Loucy (cell line): ENCODE measurements around the gene TRUB1.
"Not testable (repeated sequence)": the region's sequence is repeated elsewhere in the genome, so short reads cannot be mapped to it uniquely, and the experiment has no call there.

Experiments used
- H2AFZ ChIP-seq: fragments of 200-600 bp; sonication (generic); 2 replicates; pipeline ENCODE4 v1.6.0; 2016; ENCODE audit warnings: antibody characterized with exemption, mild to moderate bottlenecking, low read length, moderate library complexity
- H3F3A ChIP-seq: fragments of 200-600 bp; 2 replicates; pipeline ENCODE4 v1.6.0; 2016; ENCODE audit warnings: antibody characterized with exemption, low read depth, mild to moderate bottlenecking
- H3K27me3 ChIP-seq: fragments of 200-600 bp; sonication (generic); 2 replicates; pipeline ENCODE4 v1.6.1; 2014; ENCODE audit warnings: low read length, mild to moderate bottlenecking; ENCODE audit not compliant: insufficient read depth, poor library complexity, severe bottlenecking
- H3K36me3 ChIP-seq: fragments of 200-600 bp; sonication (generic); 2 replicates; pipeline ENCODE4 v1.6.1; 2016; ENCODE audit warnings: low read length; ENCODE audit not compliant: insufficient read depth
- H3K4me1 ChIP-seq: fragments of 200-600 bp; sonication (generic); 2 replicates; pipeline ENCODE4 v1.5.1; 2014; ENCODE audit warnings: low read length, mild to moderate bottlenecking; ENCODE audit not compliant: insufficient read depth, poor library complexity, severe bottlenecking
- H3K4me2 ChIP-seq: fragments of 200-600 bp; sonication (generic); 2 replicates; pipeline ENCODE4 v1.6.0; 2014; ENCODE audit warnings: antibody characterized with exemption, low read length, low read depth, mild to moderate bottlenecking; ENCODE audit not compliant: poor library complexity, severe bottlenecking
- H3K4me3 ChIP-seq: fragments of 200-600 bp; sonication (generic); 2 replicates; pipeline ENCODE4 v1.5.1; 2014; ENCODE audit warnings: low read length, mild to moderate bottlenecking, mixed read lengths; ENCODE audit not compliant: poor library complexity, severe bottlenecking
- H3K79me2 ChIP-seq: fragments of 200-600 bp; sonication (generic); 2 replicates; pipeline ENCODE4 v1.6.1; 2014; ENCODE audit warnings: low read length; ENCODE audit not compliant: insufficient read depth
- H3K9ac ChIP-seq: fragments of 200-600 bp; sonication (generic); 2 replicates; pipeline ENCODE4 v1.6.0; 2014; ENCODE audit warnings: mild to moderate bottlenecking, low read depth, low read length, moderate library complexity; ENCODE audit not compliant: poor library complexity, severe bottlenecking
- H3K9me2 ChIP-seq: fragments of 200-600 bp; sonication (generic); replicated peaks from 2 replicates; pipeline ENCODE4 v1.6.1; 2016; ENCODE audit warnings: low read depth, low read length, mixed read lengths
- H3K9me3 ChIP-seq: fragments of 200-600 bp; sonication (generic); 2 replicates; pipeline ENCODE4 v1.6.1; 2014; ENCODE audit warnings: mild to moderate bottlenecking, antibody characterized with exemption, low read length, low read depth; ENCODE audit not compliant: insufficient read depth
- H4K20me1 ChIP-seq: fragments of 200-600 bp; sonication (generic); 2 replicates; pipeline ENCODE4 v1.6.0; 2014; ENCODE audit warnings: antibody characterized with exemption, low read length, mild to moderate bottlenecking; ENCODE audit not compliant: insufficient read depth, poor library complexity, severe bottlenecking
- CTCF ChIP-seq: fragments of 200-600 bp; sonication (generic); conservative IDR thresholded peaks from 2 replicates; pipeline ENCODE4 v1.5.1; 2014; ENCODE audit warnings: mild to moderate bottlenecking, antibody characterized with exemption, low read length
- EZH2phosphoT487 ChIP-seq: fragments of 200-600 bp; IDR thresholded peaks from 2 replicates; pipeline ENCODE4 v1.6.1; 2018; ENCODE audit warnings: antibody characterized with exemption, mild to moderate bottlenecking, moderate library complexity, borderline replicate concordance

Gene TRUB1

GRCh38 chr10:114937962-114938855, at the start of gene TRUB1:
TRUB1 (plus strand) TSS chr10:114938195; CDS start chr10:114938254, 59 bp downstream.
- peaks cover 5% of the 10 kb centered on the region for H4K20me1 ChIP-seq
- H3K27me3 ChIP-seq: no peaks in the 10 kb centered on the region
- peak within 1 kb of the TSS; percentile 83 for H3K4me2 ChIP-seq
- no peaks in the 10 kb centered on the region for H3F3A ChIP-seq
- peaks cover 23% of the 10 kb centered on the region for H3K4me1 ChIP-seq
- H3K79me2 ChIP-seq: peaks cover 42% of the 10 kb centered on the region
- peak within 1 kb of the TSS; percentile 93 for H3K4me3 ChIP-seq
- no peaks in the 10 kb centered on the region for H3K9me3 ChIP-seq
- H3K9ac ChIP-seq: peak within 1 kb of the TSS; percentile 93
- no peaks in the 10 kb centered on the region for H3K9me2 ChIP-seq
- H3K36me3 ChIP-seq: peaks cover 9% of the 10 kb centered on the region; the same call in 1 of the 2 replicates
- H2AFZ ChIP-seq: peak within 1 kb of the TSS; percentile 89
- TF ChIP-seq EZH2phosphoT487 (no peak), CTCF (no peak)

- H3F3A ChIP-seq: no peaks in the 10 kb centered on the region
- no peaks in the 10 kb centered on the region for H3K36me3 ChIP-seq
- H3K27me3 ChIP-seq: no peaks in the 10 kb centered on the region
- no peaks in the 10 kb centered on the region for H3K9me3 ChIP-seq
- no peaks in the 10 kb centered on the region for H3K4me1 ChIP-seq
- no peak overlapping the region for H3K9ac ChIP-seq
- H4K20me1 ChIP-seq: no peaks in the 10 kb centered on the region
- H3K4me2 ChIP-seq: no peak overlapping the region
- H2AFZ ChIP-seq: no peak overlapping the region
- H3K4me3 ChIP-seq: no peak overlapping the region
- TF ChIP-seq EZH2phosphoT487 (no peak), CTCF (no peak)
- H3K9me2 ChIP-seq: no peaks in the 10 kb centered on the region
- H3K79me2 ChIP-seq: no peaks in the 10 kb centered on the region
Measured at GRCh38 chr10:114893251-114893650, 44.7 kb upstream of the TRUB1 start.

GRCh38 chr10:114894911-114895310, 43.1 kb upstream of the TRUB1 start:
- Histone ChIP-seq H2AFZ (no peak overlapping the region), H3K9me2 (no peaks in the 10 kb centered on the region), H3F3A (no peaks in the 10 kb centered on the region)

GRCh38 chr10:114897011-114897410, 41.0 kb upstream of the TRUB1 start:
- H3K4me2 ChIP-seq, H2AFZ ChIP-seq, H3F3A ChIP-seq, H3K9me2 ChIP-seq, H4K20me1 ChIP-seq, H3K36me3 ChIP-seq, H3K9me3 ChIP-seq, H3K4me3 ChIP-seq, H3K4me1 ChIP-seq, H3K79me2 ChIP-seq, H3K27me3 ChIP-seq, H3K9ac ChIP-seq: not testable (repeated sequence)

More at GRCh38 chr10:114894911-114895310, 43.1 kb upstream of the TRUB1 start:
- TF ChIP-seq EZH2phosphoT487 (no peak), CTCF (no peak)
- Histone ChIP-seq H3K4me1 (peaks cover 2% of the 10 kb centered on the region), H3K27me3 (no peaks in the 10 kb centered on the region), H3K36me3 (no peaks in the 10 kb centered on the region), H3K4me2 (no peak overlapping the region), H3K9me3 (no peaks in the 10 kb centered on the region), H3K9ac (no peak overlapping the region), H3K79me2 (no peaks in the 10 kb centered on the region), H3K4me3 (no peak overlapping the region), H4K20me1 (no peaks in the 10 kb centered on the region)
